ENCODE data around the gene PLBD1.

GRCh38 chr12:14482361-14482760 is 85.3 kb downstream of the PLBD1 start:
- TF ChIP-seq CTCF (IDR thresholded peaks at IDR 0.05; ENCODE audit: low read length) (no peak), EZH2 (IDR thresholded peaks at IDR 0.05; ENCODE audit: borderline replicate concordance, low read length) (no peak)

Data from OCI-LY1 (cell line).